Measurements from ENCODE around the gene SH3BP5L. TPM values are rescaled to one million over a fixed set of nuclear protein-coding genes. Genes with fewer than 3 reads are reported as not detected.

The SH3BP5L gene
- total and polyA plus RNA-seq, 2 experiments from 2014 or later = 2.8 to 26.1 TPM

- Histone ChIP-seq H3K79me2 (replicated peaks; ENCODE audit: insufficient read depth) (peaks cover 28% of the 10 kb centered on the region), H2AFZ (no peak overlapping the region), H4K20me1 (replicated peaks; ENCODE audit: insufficient read depth) (peaks cover 4% of the 10 kb centered on the region), H3K27ac (ENCODE audit: low read depth) (no peak overlapping the region), H3F3A (replicated peaks; ENCODE audit: low read depth) (no peaks in the 10 kb centered on the region), H3K27me3 (ENCODE audit: insufficient read depth) (no peaks in the 10 kb centered on the region), H3K4me3 (no peak overlapping the region), H3K9me2 (ENCODE audit: insufficient read depth) (no peaks in the 10 kb centered on the region), H3K36me3 (ENCODE audit: insufficient read depth) (peaks cover 6% of the 10 kb centered on the region; the same call in 1 of the 2 replicates), H3K4me1 (ENCODE audit: insufficient read depth) (0 out of 2 replicates have a peak, but pooled peaks cover 5% of the 10 kb centered on the region), H3K4me2 (no peak overlapping the region)
- peaks cover 32% of the 10 kb centered on the region for H3K4me1 Mint-ChIP-seq
- ATAC-seq (no peak), DNase-seq (ENCODE audit: low spot score) (no peak)
- peaks cover 7% of the 10 kb centered on the region for H3K27me3 Mint-ChIP-seq (ENCODE audit: insufficient read depth, low read depth, poor library complexity)
- no peak for TF ChIP-seq REST (IDR thresholded peaks at IDR 0.05; ENCODE audit: unreplicated experiment)
- TF ChIP-seq ETS1 (IDR thresholded peaks at IDR 0.05) = no peak
- no peak for TF ChIP-seq ZNF331 (CRISPR knock-in tag; IDR thresholded peaks at IDR 0.05; ENCODE audit: low read depth)
- no peak for TF ChIP-seq CTCF (conservative IDR thresholded peaks at IDR 0.05; ENCODE audit: low read depth in 2 of 2)
- TF ChIP-seq NANOG (IDR thresholded peaks at IDR 0.05; ENCODE audit: borderline replicate concordance) = no peak
- no peak for TF ChIP-seq CREB1 (CRISPR knock-in tag; IDR thresholded peaks at IDR 0.05; ENCODE audit: low read depth)
- TF ChIP-seq STAT1 (IDR thresholded peaks at IDR 0.05; ENCODE audit: unreplicated experiment) = no peak
- no peak for TF ChIP-seq ZNF114 (CRISPR knock-in tag; IDR thresholded peaks at IDR 0.05)
- no peak for TF ChIP-seq POLR2AphosphoS5 (IDR thresholded peaks at IDR 0.05; ENCODE audit: low read depth)
- no peak for TF ChIP-seq EZH2 (IDR thresholded peaks at IDR 0.05; ENCODE audit: low read depth, unreplicated experiment)
- no peak for TF ChIP-seq EZH2phosphoT487 (IDR thresholded peaks at IDR 0.05; ENCODE audit: unreplicated experiment)
- no peak for TF ChIP-seq ZNF462 (CRISPR knock-in tag; IDR thresholded peaks at IDR 0.05)
- TF ChIP-seq JUNB (IDR thresholded peaks at IDR 0.05; ENCODE audit: unreplicated experiment) = no peak
- H3K36me3 Mint-ChIP-seq (ENCODE audit: low read depth) = peaks cover 63% of the 10 kb centered on the region
- H3K27ac Mint-ChIP-seq = no peak overlapping the region
- no peak overlapping the region for H3K4me3 Mint-ChIP-seq
- no peaks in the 10 kb centered on the region for H3K9me3 Mint-ChIP-seq
Observed at GRCh38 chr1:248817065-248817464, 8.7 kb downstream of the SH3BP5L start.

Data from GM23338 (cell line).